GM18519 (cell line): ENCODE results near the gene CDK6.

Source experiments
- ATAC-seq: cut with Tn5 transposase; IDR thresholded peaks from one replicate; pipeline ENCODE4 v1.9.1; 2021; ENCODE audit warnings: mild to moderate bottlenecking, moderate library complexity; ENCODE audit not compliant: unreplicated experiment, low FRiP score

CDK6 gene

DNA sequence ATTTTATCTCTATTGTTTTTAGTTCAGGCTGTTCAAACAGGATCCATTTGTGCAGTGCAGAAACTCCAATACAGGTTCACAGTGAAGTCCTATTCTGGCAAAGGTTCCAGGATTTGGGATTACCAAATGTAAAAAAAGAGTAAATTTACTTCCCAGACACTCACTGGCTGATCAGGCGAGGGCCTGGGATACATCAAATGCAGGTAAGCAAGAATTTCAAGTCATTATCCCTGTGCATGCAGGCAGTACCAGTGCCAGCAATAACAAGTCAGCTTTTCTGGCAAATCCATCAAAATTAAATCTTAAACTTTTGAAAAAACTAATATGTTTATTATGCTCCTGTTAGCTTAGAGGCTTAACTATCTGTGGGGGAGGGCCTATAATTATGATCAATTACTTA, 6.3 kb downstream of the CDK6 start:
- no peak for ATAC-seq

DNA sequence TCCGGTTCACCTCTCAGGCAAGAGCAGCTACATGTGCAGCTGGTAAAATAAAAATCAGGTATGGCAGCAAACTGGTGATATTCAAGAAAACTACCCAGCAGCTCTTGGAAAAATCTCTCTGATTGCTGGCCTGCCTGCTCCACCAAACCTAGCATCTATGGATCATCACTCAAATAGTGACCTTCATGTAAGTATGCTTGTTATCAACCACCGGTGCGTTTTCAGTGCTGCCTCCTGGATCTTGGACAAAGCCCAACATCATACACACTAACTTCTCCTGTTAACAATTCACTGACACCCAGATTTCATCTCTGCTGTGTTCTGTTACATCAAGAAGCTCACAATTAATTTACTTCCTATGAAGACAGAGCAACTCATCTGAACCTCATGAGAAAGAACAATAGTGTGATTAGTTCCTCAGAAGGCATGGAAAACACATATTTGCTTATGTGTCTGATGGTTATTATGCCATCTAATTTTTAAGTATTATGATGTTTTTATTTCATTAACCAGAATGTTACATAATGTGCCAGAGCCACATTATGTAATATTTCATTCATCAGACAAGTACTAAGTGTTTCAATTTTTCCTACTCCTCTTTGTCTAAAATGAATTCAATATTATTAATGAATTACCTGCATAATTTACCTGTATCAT, 8.8 kb downstream of the CDK6 start:
- no peak for ATAC-seq

GRCh38 chr7:92826258-92826938, 10.0 kb downstream of the CDK6 start:
- no peak for ATAC-seq

- ATAC-seq: no peak
Observed at GRCh38 chr7:92824901-92825480, 11.4 kb downstream of the CDK6 start.

GRCh38 chr7:92824450-92824849, 11.9 kb downstream of the CDK6 start:
- no peak for ATAC-seq

- ATAC-seq: no peak
Observed at GRCh38 chr7:92823042-92823441, 13.3 kb downstream of the CDK6 start.

DNA sequence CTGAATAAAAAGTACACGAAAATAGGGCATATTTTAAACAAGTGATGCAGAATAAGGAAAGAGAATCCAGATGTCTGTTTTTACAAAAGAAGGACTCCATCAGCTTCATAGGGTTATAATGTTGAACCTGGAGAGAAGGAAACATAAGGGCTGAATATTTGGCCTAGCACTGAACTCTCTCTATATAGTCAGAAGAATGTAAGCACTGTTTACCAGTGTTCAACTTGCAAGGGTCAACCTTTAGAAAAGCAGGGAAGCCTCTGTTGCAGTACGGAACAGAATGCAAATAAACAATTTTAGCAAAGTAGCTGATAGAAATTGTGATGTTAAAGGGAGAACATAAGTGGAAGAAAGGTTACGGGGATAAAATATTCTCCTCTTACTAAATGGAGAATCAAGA, 16.2 kb downstream of the CDK6 start:
- ATAC-seq: no peak

DNA sequence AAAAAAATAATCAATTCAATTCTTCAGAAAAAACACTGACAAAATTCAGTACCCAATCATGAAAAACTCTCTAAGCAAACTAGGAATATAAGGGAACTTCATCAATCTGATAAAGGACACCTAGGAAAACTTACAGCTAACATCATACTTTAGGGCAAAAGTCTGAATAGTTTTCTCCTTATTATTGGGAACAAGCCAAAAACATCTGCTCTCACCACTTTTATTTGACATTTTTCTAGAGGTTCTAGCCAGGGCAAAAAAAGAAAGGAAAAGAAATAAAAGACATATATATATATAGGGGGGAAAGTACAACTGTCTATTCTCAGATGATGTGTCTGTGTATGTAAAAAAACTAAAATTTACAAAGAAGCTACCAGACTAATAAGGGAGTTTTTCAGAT, 19.0 kb downstream of the CDK6 start:
- no peak for ATAC-seq

- ATAC-seq: no peak
Observed at GRCh38 chr7:92815412-92815811, 21.0 kb downstream of the CDK6 start.

- ATAC-seq: peak; percentile 47
Observed at GRCh38 chr7:92813390-92814024, 22.9 kb downstream of the CDK6 start.

GRCh38 chr7:92811158-92811557, 25.2 kb downstream of the CDK6 start:
- no peak for ATAC-seq

DNA sequence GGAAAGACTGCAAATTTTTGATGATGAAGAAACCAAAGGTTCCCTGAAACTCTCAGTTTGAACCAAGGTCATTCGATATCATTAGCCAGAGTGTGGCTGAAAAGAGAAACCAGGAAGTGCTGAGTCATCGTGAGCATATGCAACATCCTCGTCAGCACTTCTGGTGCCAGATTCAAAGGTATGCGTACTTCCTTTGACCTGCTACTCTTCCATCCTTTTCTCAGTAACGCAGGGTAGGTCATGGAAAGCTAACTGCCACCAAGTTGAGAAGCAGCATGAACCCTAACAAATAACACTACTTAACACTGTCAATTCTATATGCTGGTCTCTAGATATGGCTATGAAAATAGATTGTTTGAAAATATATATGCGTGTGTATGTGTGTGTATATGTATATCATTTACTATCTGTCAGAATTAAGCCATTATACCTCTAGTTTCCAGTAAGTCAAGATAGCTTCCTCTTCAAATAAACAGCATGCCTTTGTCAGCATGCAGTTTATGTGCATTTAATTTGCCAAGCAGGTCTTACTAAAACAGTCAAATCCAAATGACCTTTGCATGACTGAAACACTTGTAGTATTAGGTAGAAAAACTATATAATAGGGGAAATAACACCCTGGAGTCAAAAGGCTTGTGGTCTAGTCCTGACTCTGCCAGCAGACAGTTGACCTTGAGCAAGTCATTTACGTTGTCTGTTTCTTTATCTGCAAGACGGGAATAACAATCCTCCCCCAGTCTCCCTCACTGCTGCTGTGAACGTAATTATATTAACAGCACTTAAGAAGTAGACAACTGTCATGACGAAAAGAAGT, 26.4 kb downstream of the CDK6 start:
- ATAC-seq: peak; percentile 74

- peak; percentile 23 for ATAC-seq
Observed at GRCh38 chr7:92809397-92809759, 27.0 kb downstream of the CDK6 start.

DNA sequence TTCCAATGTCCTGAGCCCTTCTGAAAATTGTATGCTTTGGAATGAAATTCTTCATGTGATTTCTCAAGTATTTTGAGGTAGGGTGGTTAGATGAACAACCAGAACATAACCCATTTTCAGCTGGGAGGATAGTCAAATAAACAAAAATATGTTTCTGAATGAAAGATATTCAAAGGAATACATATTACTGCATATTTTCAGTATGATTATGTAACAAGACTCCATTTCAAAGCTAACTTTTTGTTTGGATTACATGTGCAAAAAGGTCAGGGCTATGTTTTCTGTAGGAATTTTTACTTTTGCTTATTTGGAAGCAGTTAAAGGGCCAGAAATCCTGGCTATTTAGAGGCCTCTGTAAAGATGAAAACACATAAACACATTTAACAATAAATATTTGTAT, 27.7 kb downstream of the CDK6 start:
- ATAC-seq: no peak

- ATAC-seq: no peak
Observed at GRCh38 chr7:92808006-92808405, 28.4 kb downstream of the CDK6 start.

- ATAC-seq: no peak
Observed at GRCh38 chr7:92806496-92806895, 29.9 kb downstream of the CDK6 start.

- ATAC-seq: no peak
Observed at GRCh38 chr7:92802406-92802805, 34.0 kb downstream of the CDK6 start.

GRCh38 chr7:92799446-92800211, 36.7 kb downstream of the CDK6 start:
- no peak for ATAC-seq

GRCh38 chr7:92798517-92799249, 37.7 kb downstream of the CDK6 start:
- ATAC-seq: no peak
